Transverse colon (tissue), 4 donors: ENCODE data around the gene FCHSD2.

Source experiments
- CTCF ChIP-seq, 5 experiments: fragments of 200-600 bp in 3 of 5; fragments of 450-650 bp in 2 of 5; sonication (generic) in 3 of 5; IDR thresholded peaks; 1 replicate in 2 of 5; 2 replicates in 3 of 5; pipeline ENCODE4 v1.5.1; 2016 to 2017; ENCODE audit warnings: antibody characterized with exemption in 5 of 5, inconsistent platforms in 3 of 5, mild to moderate bottlenecking in 2 of 5, moderate library complexity in 1 of 5
- POLR2A ChIP-seq: fragments of 450-650 bp; IDR thresholded peaks from one replicate; pipeline ENCODE4 v1.6.1; 2016; ENCODE audit warnings: antibody characterized with exemption, mild to moderate bottlenecking, moderate library complexity
- POLR2AphosphoS5 ChIP-seq, 3 donors: sonication (generic); formaldehyde crosslinking; IDR thresholded peaks; one replicate each; pipeline ENCODE4 v1.6.1; 2016; ENCODE audit warnings: antibody characterized with exemption in 3 of 3

DNA sequence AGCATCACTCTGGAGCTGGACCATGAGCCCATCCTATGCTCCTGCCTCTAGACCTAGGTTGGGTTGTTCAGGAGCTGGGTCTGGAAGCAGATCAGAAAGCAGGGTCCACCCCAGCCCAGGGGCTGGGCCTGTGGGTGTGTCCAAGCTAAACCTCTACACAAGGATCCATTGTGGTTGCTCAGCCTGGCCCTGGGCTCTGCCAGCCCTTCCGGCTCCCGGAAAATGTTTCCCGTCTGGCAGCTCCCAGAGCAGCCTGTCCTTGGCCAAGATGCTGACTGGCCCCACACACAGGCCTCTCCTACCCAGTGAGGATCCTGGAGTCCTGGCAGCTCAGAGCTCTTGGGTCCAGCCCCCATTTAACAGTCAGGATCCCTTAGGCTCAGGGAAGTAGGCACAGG lies 35.3 kb upstream of the FCHSD2 start:
- no peak for TF ChIP-seq POLR2A
- no peak for TF ChIP-seq CTCF (IDR thresholded peaks at IDR 0.05)
- TF ChIP-seq POLR2AphosphoS5 (IDR thresholded peaks at IDR 0.05): no peak
